Fibroblast of villous mesenchyme (primary cell): Measurements from ENCODE around the gene TMEM225. TPM values are rescaled to one million over a fixed set of nuclear protein-coding genes. Genes with fewer than 3 reads are reported as not detected.

ENCODE experiments used
- DNase-seq: peaks from one replicate; pipeline ENCODE4 v3.0.0-alpha.2; 2010; ENCODE audit warnings: low read depth
- H3K4me3 ChIP-seq: 2 replicates; pipeline ENCODE4 v1.5.1; 2011; ENCODE audit warnings: low read depth, mild to moderate bottlenecking, low read length
- CTCF ChIP-seq: IDR thresholded peaks from 2 replicates; pipeline ENCODE4 v1.5.1; 2012; ENCODE audit warnings: low read depth, mild to moderate bottlenecking, low read length; ENCODE audit not compliant: insufficient read depth
- total RNA-seq: library from RNA; depleted of rRNA; stranded (reverse); fragments of >200 nt; gene quantifications from 2 replicates; pipeline ENCODE4 v1.2.3, GENCODE V29; 2012

Gene TMEM225
- total RNA-seq: not detected in 2 replicates

- no peak for DNase-seq
- H3K4me3 ChIP-seq: no peak within 1 kb of the TSS
- no peak for TF ChIP-seq CTCF
Observed at GRCh38 chr11:123885570-123885969, at the start of gene TMEM225. Gene TMEM225 (minus strand): TSS chr11:123885670. CDS start chr11:123885425, 245 bp downstream.

GRCh38 chr11:123924027-123924426 is 38.6 kb upstream of the TMEM225 start:
- no peak overlapping the region for H3K4me3 ChIP-seq
- DNase-seq: no peak
- TF ChIP-seq CTCF: no peak

GRCh38 chr11:123920943-123921342 is 35.5 kb upstream of the TMEM225 start:
- no peak for TF ChIP-seq CTCF
- no peak overlapping the region for H3K4me3 ChIP-seq
- no peak for DNase-seq

- no peak for DNase-seq
- TF ChIP-seq CTCF: no peak
- no peak overlapping the region for H3K4me3 ChIP-seq
Observed at GRCh38 chr11:123905826-123906225, 20.4 kb upstream of the TMEM225 start.

- no peak for TF ChIP-seq CTCF
- DNase-seq: no peak
- H3K4me3 ChIP-seq: no peak overlapping the region
Observed at GRCh38 chr11:123904932-123905331, 19.5 kb upstream of the TMEM225 start.

- no peak overlapping the region for H3K4me3 ChIP-seq
- TF ChIP-seq CTCF: no peak
Observed at GRCh38 chr11:123903932-123904331, 18.5 kb upstream of the TMEM225 start.

GRCh38 chr11:123901867-123902266 is 16.4 kb upstream of the TMEM225 start, which contains the start of gene OR8D4:
Gene OR8D4 (plus strand): TSS chr11:123902167. CDS start chr11:123906432, 4,265 bp downstream.
- no peak for TF ChIP-seq CTCF
- H3K4me3 ChIP-seq: no peak within 1 kb of the TSS
- no peak for DNase-seq

More at GRCh38 chr11:123903932-123904331, 18.5 kb upstream of the TMEM225 start:
- no peak for DNase-seq
